NCI-H748 treated with DMSO at 0.1 percent for 48 hours (cell line): ENCODE data around the gene AGXT2.

Source experiments
- DNase-seq: peaks from one replicate; lab custom pipeline; 2025; lab: John Stamatoyannopoulos, UW

The AGXT2 gene

GRCh38 chr5:35047785-35048404 lies at the start of gene AGXT2:
TSS of gene AGXT2 (minus strand) at chr5:35047949. CDS start at chr5:35047892, 57 bp downstream.
- no peak for DNase-seq

- no peak for DNase-seq
These were observed 49.2 kb upstream of the AGXT2 start for GRCh38 chr5:35096932-35097331.

GRCh38 chr5:35096216-35096615 lies 48.5 kb upstream of the AGXT2 start:
- no peak for DNase-seq

GRCh38 chr5:35095366-35095765 lies 47.6 kb upstream of the AGXT2 start:
- no peak for DNase-seq

GRCh38 chr5:35094948-35095347 lies 47.2 kb upstream of the AGXT2 start:
- no peak for DNase-seq

- no peak for DNase-seq
These were observed 45.0 kb upstream of the AGXT2 start for GRCh38 chr5:35092703-35093102.

- DNase-seq: no peak
These were observed 44.0 kb upstream of the AGXT2 start for GRCh38 chr5:35091704-35092103.

GRCh38 chr5:35089334-35090314 lies 41.9 kb upstream of the AGXT2 start:
- peak; percentile 77 for DNase-seq

- DNase-seq: no peak
These were observed 40.2 kb upstream of the AGXT2 start for GRCh38 chr5:35087991-35088390.

- DNase-seq: no peak
These were observed 35.4 kb upstream of the AGXT2 start for GRCh38 chr5:35083150-35083549.

- no peak for DNase-seq
These were observed 34.8 kb upstream of the AGXT2 start for GRCh38 chr5:35082530-35082929.

GRCh38 chr5:35081134-35081533 lies 33.4 kb upstream of the AGXT2 start:
- DNase-seq: no peak

GRCh38 chr5:35073160-35073559 lies 25.4 kb upstream of the AGXT2 start:
- DNase-seq: no peak

GRCh38 chr5:35069188-35069587 lies 21.4 kb upstream of the AGXT2 start:
- DNase-seq: no peak

GRCh38 chr5:35067985-35068384 lies 20.2 kb upstream of the AGXT2 start:
- DNase-seq: no peak

GRCh38 chr5:35066260-35066795 lies 18.6 kb upstream of the AGXT2 start:
- no peak for DNase-seq

GRCh38 chr5:35063414-35063813 lies 15.7 kb upstream of the AGXT2 start:
- no peak for DNase-seq

GRCh38 chr5:35061211-35061770 lies 13.5 kb upstream of the AGXT2 start:
- no peak for DNase-seq

GRCh38 chr5:35060236-35060635 lies 12.5 kb upstream of the AGXT2 start:
- DNase-seq: no peak

- DNase-seq: no peak
These were observed 11.5 kb upstream of the AGXT2 start for GRCh38 chr5:35059251-35059650.

GRCh38 chr5:35058374-35058788 lies 10.6 kb upstream of the AGXT2 start:
- no peak for DNase-seq

- no peak for DNase-seq
These were observed 8.9 kb upstream of the AGXT2 start for GRCh38 chr5:35056686-35057085.

GRCh38 chr5:35052838-35053237 lies 5.1 kb upstream of the AGXT2 start:
- no peak for DNase-seq
